ENCODE results near the gene AGAP1. TPM values are rescaled to one million over a fixed set of nuclear protein-coding genes. Genes with fewer than 3 reads are reported as not detected.

The AGAP1 gene
- polyA plus RNA-seq, 5 donors = 14.7 to 19.2 (median 18.4) TPM

- DNase-seq = no peak
These were observed 74.0 kb downstream of the AGAP1 start for GRCh38 chr2:235567842-235568241.

- DNase-seq = no peak
These were observed 74.6 kb downstream of the AGAP1 start for GRCh38 chr2:235568431-235568830.

GRCh38 chr2:235569837-235570236 lies 76.0 kb downstream of the AGAP1 start:
- DNase-seq = no peak

DNA sequence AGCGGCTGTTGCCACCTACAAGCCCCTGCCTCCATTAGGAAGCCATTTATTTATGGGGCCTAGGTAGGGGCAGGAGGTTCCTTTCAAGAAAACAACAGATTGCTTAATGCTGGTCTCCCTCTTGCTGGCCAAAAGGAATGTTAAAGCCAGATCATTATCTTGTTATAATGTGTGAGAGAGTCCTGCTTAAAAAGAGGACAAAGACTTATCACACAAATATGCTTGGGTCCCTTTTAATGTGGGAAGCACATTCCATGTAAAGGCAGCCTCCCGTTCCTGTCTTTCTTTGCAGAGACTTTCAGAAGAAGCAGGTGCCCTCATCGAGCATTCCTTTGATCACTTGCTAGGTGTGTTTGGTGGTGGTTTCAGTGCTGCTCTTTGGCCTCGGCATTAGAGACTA lies 76.4 kb downstream of the AGAP1 start:
- DNase-seq = no peak

- DNase-seq = no peak
These were observed 77.3 kb downstream of the AGAP1 start for GRCh38 chr2:235570966-235571692.

GRCh38 chr2:235572592-235572991 lies 78.7 kb downstream of the AGAP1 start:
- no peak for DNase-seq

- no peak for DNase-seq
These were observed 79.7 kb downstream of the AGAP1 start for GRCh38 chr2:235573331-235574221.

DNA sequence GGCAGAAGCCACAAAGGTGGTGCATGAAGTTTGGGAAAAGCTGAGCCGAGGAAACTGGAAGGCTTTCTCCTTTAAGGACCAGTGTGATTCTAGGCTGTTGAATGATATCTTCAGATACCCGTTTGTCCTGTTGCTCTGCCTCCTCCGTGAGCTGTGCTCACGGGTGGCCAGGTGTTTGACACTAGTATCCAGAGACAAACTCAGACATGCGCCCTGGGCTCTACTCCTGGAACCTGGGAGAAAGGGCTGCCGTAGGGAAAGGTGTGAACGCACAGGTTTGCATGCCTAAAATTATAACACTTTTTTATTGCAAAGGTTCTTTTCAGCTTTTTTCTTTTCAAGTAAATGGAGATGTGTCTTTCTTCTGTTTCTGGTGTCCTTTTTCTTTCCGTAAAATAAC lies 81.6 kb downstream of the AGAP1 start:
- no peak for DNase-seq

DNA sequence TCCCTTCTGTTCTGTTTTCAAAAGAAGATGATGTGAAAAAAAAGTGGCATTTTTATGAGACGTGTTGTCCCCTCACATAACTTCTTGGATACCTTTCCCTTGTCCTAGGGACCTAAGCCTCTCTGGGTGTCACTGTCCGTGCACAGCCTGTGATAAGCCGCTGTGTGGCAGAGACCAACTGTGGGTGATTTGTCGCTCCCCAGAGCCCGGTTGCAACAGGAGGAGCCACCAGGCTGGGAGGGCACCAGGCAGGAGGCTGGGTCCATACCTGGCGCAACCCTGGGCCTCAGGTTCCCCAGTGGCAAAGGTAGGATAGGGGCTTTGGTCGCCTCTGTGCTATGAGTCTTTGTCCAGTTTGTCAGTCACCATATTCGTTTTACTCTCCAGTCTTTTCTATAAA lies 82.1 kb downstream of the AGAP1 start:
- DNase-seq = no peak

GRCh38 chr2:235576337-235576910 lies 82.6 kb downstream of the AGAP1 start:
- DNase-seq = no peak

- DNase-seq = peak; percentile 49
These were observed 83.8 kb downstream of the AGAP1 start for GRCh38 chr2:235577404-235578330.

GRCh38 chr2:235579128-235579527 lies 85.3 kb downstream of the AGAP1 start:
- no peak for DNase-seq

DNA sequence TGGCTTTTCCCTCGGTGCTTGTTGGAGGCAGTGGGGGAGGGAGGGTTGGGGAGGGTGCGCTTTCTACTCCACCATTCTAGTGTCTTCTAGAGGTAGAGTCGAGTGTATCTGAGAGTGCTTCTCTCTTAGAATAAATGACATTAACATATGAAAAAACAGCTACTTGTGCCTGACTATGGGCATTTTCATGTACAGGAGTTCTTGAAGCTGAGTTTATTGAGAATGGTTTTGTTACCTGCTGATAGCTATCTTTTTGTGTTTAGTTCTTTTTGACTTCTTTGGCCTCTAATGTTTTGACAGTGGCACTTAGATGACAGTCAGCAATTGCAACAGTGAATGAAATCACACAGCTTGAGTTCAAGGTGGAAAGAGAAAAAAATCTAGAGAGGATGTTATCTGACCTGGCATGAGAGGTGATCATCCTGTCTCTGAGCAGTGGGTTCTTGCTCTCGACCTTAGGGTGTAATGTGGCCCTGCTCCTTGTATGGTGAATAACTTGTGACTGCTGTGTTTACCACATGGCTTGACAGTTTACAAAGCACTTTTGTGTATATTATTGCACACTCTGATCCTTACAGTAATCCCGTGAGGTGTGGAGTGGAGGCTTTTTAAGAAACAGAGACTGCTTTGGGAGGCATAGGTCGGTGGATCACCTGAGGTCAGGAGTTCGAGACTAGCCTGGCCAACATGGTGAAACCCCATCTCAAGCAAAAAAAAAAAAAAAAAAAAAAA lies 86.7 kb downstream of the AGAP1 start:
- DNase-seq = no peak

DNA sequence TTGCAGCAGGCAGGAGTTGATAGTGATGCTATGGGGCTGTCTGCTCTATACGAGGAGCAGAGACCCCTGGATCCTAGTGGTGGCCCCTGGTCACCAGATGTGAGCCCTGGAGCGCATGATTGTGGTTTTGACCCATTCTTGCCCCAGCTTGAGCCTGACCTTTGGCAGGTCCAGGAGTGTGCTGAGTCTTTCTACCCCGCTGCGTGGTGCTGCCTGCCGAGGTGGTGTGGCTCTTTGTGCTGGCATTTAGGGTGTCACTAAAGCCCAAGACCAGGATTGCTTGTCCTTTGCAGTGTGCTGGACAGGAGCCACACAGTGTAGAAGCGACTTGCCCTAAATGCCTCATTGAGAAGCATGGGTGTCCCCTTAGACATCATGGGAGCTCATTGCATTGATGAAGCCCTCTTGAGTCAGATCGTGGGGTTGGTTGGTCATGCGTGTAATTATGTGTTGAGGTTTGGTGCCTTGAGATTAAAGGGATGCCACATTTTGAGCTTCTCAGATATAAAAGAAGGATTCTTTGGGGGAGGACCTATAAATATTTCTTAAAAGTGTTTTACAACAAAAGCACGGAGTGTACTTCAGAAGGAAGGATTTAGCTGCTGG lies 88.3 kb downstream of the AGAP1 start:
- DNase-seq = no peak

- no peak for DNase-seq
These were observed 88.9 kb downstream of the AGAP1 start for GRCh38 chr2:235582729-235583128.

DNA sequence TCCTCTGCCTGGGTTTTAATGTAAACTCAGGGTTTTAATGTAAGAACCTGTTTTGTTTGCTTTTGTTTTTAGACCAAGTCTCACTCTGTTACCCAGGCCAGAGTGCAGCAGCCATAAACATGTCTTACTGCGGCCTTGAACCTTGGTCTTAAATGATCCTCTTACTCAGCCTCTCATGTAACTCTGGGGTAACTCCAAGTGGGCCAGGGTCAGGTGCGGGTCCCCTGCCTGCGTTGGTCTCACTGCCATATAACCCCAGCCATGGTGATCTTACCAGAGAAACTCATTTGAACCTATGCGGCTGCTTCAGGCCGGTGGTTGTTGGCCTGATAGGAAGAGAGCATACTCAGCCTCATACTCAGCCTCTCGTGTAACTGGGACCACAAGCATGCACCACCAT lies 89.3 kb downstream of the AGAP1 start:
- no peak for DNase-seq

DNA sequence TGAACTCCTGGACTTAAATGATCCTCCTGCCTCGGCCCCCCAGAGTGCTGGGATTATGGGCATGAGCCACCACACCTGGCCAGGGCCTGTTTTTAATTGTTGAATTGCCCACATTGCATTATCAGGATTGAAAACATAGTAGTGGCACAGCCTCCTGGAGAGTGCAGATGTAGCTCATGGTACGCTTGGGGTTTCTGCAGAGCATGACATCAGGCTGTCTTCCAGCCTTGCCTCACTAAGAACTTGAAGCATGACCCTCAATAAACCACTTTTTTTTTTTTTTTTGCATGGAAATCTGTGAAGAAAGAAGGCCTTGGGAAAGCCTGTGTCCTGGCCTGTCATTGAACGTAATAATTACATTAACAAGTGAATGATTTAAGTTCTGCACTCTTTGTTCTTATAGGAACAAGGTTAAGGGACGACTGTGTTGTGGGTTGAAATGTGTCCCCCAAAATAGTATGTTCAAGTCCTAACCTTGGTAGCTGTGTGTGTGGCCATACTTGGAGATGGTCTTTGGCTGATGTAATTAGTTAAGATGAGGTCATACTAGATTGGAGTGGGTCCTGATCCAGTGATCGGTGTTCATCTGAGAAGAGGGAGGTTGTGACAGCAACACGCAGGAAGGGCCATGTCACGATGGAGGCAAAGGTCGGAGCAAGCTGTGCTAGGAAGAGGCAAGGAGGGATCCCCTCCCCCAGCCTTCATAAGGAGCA lies 90.2 kb downstream of the AGAP1 start:
- no peak for DNase-seq

- no peak for DNase-seq
These were observed 90.8 kb downstream of the AGAP1 start for GRCh38 chr2:235584638-235585007.

DNA sequence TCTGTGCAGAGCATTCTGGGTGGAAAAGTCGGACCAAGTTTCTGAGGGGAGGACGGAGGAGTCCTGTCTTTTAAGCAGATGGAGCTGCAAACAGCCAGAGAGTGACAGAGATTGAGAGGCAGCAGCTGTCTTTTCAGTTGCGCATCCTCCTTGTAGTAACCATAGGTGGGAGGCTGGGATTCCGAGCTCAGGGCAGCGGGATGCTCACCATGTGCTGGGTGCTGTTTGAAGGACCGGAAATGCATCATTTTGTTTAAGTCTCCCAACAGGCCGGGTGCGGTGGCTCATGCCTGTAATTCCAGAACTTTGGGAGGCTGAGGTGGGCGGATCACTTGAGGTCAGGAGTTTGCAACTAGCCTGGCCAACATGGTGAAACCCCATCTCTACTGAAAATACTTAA lies 93.4 kb downstream of the AGAP1 start:
- no peak for DNase-seq

DNA sequence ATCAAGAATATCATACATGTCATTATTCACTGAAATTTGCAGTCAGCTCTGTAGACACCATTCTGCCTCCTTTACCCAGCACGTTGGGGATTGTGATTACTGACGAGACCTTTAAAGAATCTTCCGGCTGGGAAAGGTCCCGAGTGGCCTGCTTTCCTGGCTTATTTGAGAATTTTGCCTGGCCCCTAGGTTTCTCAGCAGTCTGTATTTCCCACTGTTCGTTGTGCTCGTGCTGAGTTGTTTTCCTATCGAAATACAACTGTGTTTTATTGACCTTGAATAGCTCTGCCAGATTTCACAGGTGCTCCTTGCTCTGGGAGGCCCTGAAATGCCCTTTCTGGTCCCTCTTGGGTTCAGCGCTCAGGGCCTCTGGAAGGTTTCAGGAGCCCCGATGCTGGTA lies 94.9 kb downstream of the AGAP1 start:
- no peak for DNase-seq
